GM21515 (cell line): Measurements from ENCODE around the gene CBFA2T2.
"Not testable (repeated sequence)": the region's sequence is repeated elsewhere in the genome, so short reads cannot be mapped to it uniquely, and the experiment has no call there.

Experiments
- ATAC-seq: cut with Tn5 transposase; IDR thresholded peaks from one replicate; pipeline ENCODE4 v1.9.1; 2021; ENCODE audit not compliant: unreplicated experiment

CBFA2T2 gene

GRCh38 chr20:33621717-33622400 lies 132.0 kb downstream of the CBFA2T2 start:
- ATAC-seq: no peak

- ATAC-seq: no peak
Measured at GRCh38 chr20:33622705-33623365, 132.9 kb downstream of the CBFA2T2 start.

GRCh38 chr20:33624399-33624798 lies 134.5 kb downstream of the CBFA2T2 start:
- no peak for ATAC-seq

GRCh38 chr20:33626190-33626589 lies 136.3 kb downstream of the CBFA2T2 start:
- ATAC-seq: no peak

GRCh38 chr20:33627577-33628216 lies 137.8 kb downstream of the CBFA2T2 start:
- ATAC-seq: no peak

- no peak for ATAC-seq
Measured at GRCh38 chr20:33629533-33629932, 139.6 kb downstream of the CBFA2T2 start.

GRCh38 chr20:33629979-33630378 lies 140.1 kb downstream of the CBFA2T2 start:
- ATAC-seq: no peak

GRCh38 chr20:33630507-33630906 lies 140.6 kb downstream of the CBFA2T2 start:
- ATAC-seq: no peak

- ATAC-seq: not testable (repeated sequence)
Measured at GRCh38 chr20:33631910-33632309, 142.0 kb downstream of the CBFA2T2 start.

- ATAC-seq: no peak
Measured at GRCh38 chr20:33635341-33635740, 145.4 kb downstream of the CBFA2T2 start.

- no peak for ATAC-seq
Measured at GRCh38 chr20:33636776-33637175, 146.9 kb downstream of the CBFA2T2 start.

- ATAC-seq: no peak
Measured at GRCh38 chr20:33640287-33640686, 150.4 kb downstream of the CBFA2T2 start.

GRCh38 chr20:33644313-33645071 lies 154.6 kb downstream of the CBFA2T2 start:
- no peak for ATAC-seq

- ATAC-seq: no peak
Measured at GRCh38 chr20:33645072-33645358, 155.1 kb downstream of the CBFA2T2 start.

GRCh38 chr20:33645396-33645795 lies 155.5 kb downstream of the CBFA2T2 start:
- no peak for ATAC-seq

- no peak for ATAC-seq
Measured at GRCh38 chr20:33646191-33646590, 156.3 kb downstream of the CBFA2T2 start.

GRCh38 chr20:33646959-33647602 lies 157.2 kb downstream of the CBFA2T2 start:
- ATAC-seq: not testable (repeated sequence)

GRCh38 chr20:33647603-33648395 lies 157.9 kb downstream of the CBFA2T2 start:
- ATAC-seq: no peak

GRCh38 chr20:33648396-33649004 lies 158.6 kb downstream of the CBFA2T2 start:
- no peak for ATAC-seq

- no peak for ATAC-seq
Measured at GRCh38 chr20:33649201-33649681, 159.3 kb downstream of the CBFA2T2 start.
